T-helper 1 cell treated with Interleukin-12 subunit alpha and Interleukin-12 subunit beta and Interleukin-4 antibody, amounts not matched to agents 30 μg/mL and 1 μg/mL, for 36 hours (primary cell): Measurements from ENCODE around the gene NDRG4.
"Not testable (repeated sequence)": the region's sequence is repeated elsewhere in the genome, so short reads cannot be mapped to it uniquely, and the experiment has no call there.

ENCODE experiments used
- H3K27ac Mint-ChIP-seq: one replicate; pipeline ENCODE4 v1.8.0; 2021; ENCODE audit warnings: mild to moderate bottlenecking, mixed read lengths
- H3K27me3 Mint-ChIP-seq: one replicate; pipeline ENCODE4 v1.8.0; 2021; ENCODE audit warnings: low read depth, mixed read lengths
- H3K36me3 Mint-ChIP-seq: one replicate; pipeline ENCODE4 v1.8.0; 2021; ENCODE audit warnings: low read depth, mixed read lengths
- H3K4me1 Mint-ChIP-seq: one replicate; pipeline ENCODE4 v1.8.0; 2021; ENCODE audit warnings: low read depth, mixed read lengths
- H3K4me3 Mint-ChIP-seq: one replicate; pipeline ENCODE4 v1.8.0; 2021; ENCODE audit warnings: mild to moderate bottlenecking, moderate library complexity, mixed read lengths
- H3K9me3 Mint-ChIP-seq: one replicate; pipeline ENCODE4 v1.8.0; 2021; ENCODE audit warnings: mixed read lengths

The NDRG4 gene

DNA sequence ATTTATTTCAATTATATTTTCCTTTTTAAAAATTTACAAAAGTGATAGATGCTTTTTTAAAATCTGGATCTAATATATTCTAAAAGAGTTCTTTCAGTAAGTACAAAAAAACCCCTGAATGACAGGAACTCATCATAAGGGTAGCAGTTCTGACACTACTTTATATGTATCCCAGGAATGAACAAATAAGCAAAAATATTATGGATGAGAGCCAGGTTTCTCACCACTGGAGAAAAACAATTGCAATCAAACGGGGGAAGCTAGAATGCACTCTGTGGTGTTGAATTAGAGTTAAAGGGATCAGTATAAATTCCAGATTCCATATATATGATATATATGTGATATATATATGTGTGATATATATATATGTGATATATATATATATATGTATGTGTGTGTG, 23.2 kb upstream of the NDRG4 start:
- H3K9me3 Mint-ChIP-seq: no peaks in the 10 kb centered on the region
- H3K27me3 Mint-ChIP-seq: peaks cover 11% of the 10 kb centered on the region
- H3K4me1 Mint-ChIP-seq: no peaks in the 10 kb centered on the region
- H3K27ac Mint-ChIP-seq: no peak overlapping the region
- H3K4me3 Mint-ChIP-seq: no peak overlapping the region
- no peaks in the 10 kb centered on the region for H3K36me3 Mint-ChIP-seq

- Mint-ChIP-seq H3K27ac (no peak overlapping the region), H3K36me3 (no peaks in the 10 kb centered on the region), H3K9me3 (no peaks in the 10 kb centered on the region), H3K4me1 (no peaks in the 10 kb centered on the region), H3K4me3 (no peak overlapping the region), H3K27me3 (peaks cover 11% of the 10 kb centered on the region)
Measured at GRCh38 chr16:58478427-58478826, 21.5 kb upstream of the NDRG4 start.

GRCh38 chr16:58481226-58481869, 18.6 kb upstream of the NDRG4 start:
- H3K9me3 Mint-ChIP-seq: no peaks in the 10 kb centered on the region
- peaks cover 1% of the 10 kb centered on the region for H3K27me3 Mint-ChIP-seq

GRCh38 chr16:58481931-58482330, 18.0 kb upstream of the NDRG4 start:
- H3K9me3 Mint-ChIP-seq: no peaks in the 10 kb centered on the region
- H3K27me3 Mint-ChIP-seq: no peaks in the 10 kb centered on the region
- H3K36me3 Mint-ChIP-seq: no peaks in the 10 kb centered on the region
- no peak overlapping the region for H3K4me3 Mint-ChIP-seq
- no peaks in the 10 kb centered on the region for H3K4me1 Mint-ChIP-seq
- no peak overlapping the region for H3K27ac Mint-ChIP-seq

More at GRCh38 chr16:58481226-58481869, 18.6 kb upstream of the NDRG4 start:
- Mint-ChIP-seq H3K27ac (no peak overlapping the region), H3K36me3 (no peaks in the 10 kb centered on the region), H3K4me3 (no peak overlapping the region), H3K4me1 (no peaks in the 10 kb centered on the region)

DNA sequence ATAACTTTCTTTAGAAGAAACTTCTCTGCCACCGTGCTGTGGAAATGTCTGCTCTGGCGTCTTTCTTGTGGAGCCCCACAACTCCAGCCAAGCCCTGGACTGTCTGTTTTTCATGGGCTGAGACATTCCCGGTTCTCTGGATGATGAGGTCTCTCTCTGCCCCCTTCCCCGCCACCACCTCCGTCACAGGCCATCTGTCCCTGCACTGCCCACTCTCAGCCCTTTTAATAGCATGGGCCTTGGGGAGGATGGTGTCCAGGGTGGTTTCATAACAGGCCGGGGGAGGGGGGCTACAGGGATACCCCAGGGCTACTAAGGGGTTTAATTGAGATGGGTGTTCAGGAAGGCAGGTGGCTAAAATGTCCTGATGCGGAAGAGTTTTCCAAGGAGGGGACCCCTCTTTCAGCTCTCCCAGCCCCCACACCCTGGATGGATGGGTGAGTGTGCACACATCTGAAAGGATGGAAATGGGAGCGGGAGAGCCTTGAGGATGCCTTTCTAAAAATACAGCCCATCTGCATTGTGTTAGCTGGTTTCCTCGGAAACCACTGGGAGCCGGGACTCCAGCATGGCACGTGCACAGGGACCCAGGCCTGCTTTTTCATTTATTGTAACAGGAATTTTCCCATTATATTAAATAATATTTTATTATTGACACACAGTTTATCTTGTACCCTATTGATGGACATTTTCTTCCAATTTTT, 14.6 kb upstream of the NDRG4 start:
- H3K27ac Mint-ChIP-seq: no peak overlapping the region
- H3K27me3 Mint-ChIP-seq: no peaks in the 10 kb centered on the region
- H3K9me3 Mint-ChIP-seq: no peaks in the 10 kb centered on the region
- H3K36me3 Mint-ChIP-seq: no peaks in the 10 kb centered on the region
- H3K4me3 Mint-ChIP-seq: no peak overlapping the region
- peaks cover 2% of the 10 kb centered on the region for H3K4me1 Mint-ChIP-seq

DNA sequence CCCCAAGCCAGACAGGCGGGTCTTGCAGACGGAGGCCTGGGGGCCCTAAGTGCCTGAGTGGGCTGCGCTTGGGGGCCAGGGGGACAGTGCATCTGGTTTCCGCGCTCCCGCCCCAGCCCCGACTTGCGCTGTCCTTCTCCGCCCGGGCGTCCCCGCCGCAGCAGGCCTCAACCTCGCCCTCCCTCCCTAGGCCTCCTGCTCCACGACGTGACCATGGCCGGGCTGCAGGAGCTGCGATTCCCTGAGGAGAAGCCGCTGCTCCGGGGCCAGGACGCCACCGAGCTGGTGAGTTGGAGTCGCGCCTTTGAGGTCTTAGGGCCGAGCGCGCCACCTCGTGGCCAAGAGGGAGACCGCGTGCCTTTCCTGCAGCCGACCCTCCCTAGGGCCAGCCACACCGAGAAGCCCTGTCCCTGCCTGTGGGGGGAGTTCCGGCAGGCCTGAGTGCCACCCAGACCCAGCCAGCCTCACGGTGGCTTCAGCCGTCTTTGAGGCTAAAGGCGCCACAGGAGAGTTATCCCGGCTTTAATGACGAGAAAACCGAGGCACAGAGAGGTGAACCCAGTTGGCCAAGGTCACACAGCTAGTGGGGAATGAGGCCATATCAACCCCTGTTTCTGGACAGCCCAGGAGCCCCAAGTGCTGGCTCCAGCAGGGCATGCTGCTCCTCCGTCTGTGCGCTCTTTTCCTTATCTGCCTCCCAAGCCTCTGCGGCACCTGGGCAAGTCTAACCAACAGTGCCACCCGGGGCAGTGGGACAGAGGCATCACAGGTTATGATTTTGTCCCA, 12.2 kb upstream of the NDRG4 start:
- no peak overlapping the region for H3K4me3 Mint-ChIP-seq
- H3K27me3 Mint-ChIP-seq: no peaks in the 10 kb centered on the region
- no peaks in the 10 kb centered on the region for H3K9me3 Mint-ChIP-seq
- H3K4me1 Mint-ChIP-seq: peaks cover 2% of the 10 kb centered on the region
- H3K36me3 Mint-ChIP-seq: no peaks in the 10 kb centered on the region
- H3K27ac Mint-ChIP-seq: no peak overlapping the region

DNA sequence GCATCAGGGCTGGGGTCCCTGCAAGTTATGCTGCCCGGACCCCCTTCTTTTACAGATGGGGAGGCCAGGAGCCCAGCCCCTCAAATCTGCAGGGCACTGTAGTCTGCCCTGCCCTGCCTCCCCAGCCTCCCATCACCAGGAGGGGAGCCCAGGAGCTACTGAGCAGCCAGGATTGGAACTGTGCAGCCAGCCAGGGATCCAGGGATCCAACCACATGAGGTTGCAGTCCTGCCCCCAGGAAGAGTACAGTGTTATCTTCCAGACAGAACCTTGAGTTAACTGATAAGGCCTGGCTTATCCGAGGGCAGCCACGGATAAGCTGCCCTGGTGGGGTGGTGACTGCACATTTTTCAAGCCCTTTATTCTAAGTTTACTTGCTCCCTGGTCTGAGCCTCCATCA, 11.4 kb upstream of the NDRG4 start:
- no peaks in the 10 kb centered on the region for H3K36me3 Mint-ChIP-seq
- no peaks in the 10 kb centered on the region for H3K27me3 Mint-ChIP-seq
- no peak overlapping the region for H3K4me3 Mint-ChIP-seq
- H3K27ac Mint-ChIP-seq: no peak overlapping the region
- H3K9me3 Mint-ChIP-seq: no peaks in the 10 kb centered on the region
- peaks cover 2% of the 10 kb centered on the region for H3K4me1 Mint-ChIP-seq

DNA sequence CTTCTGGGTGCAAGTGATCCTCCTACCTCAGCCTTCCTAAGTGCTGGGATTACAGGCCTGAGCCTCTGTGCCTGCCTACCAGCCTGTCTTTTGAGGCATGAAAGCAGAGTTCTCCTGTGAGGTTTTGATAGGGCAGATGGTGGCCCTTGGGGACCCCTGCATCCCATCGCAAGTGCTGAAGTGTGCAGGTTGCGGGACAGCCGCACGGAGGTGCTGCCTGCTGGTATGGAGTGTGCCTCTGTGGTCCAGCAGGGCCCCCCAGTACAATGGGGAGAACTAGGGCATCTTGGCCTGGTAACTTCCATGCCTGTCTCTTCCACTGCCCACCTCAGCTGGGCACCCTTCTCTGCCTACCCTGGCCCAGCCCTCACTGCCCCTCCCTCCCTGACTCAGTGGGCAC, 9.9 kb upstream of the NDRG4 start:
- Mint-ChIP-seq H3K27ac (no peak overlapping the region), H3K27me3 (no peaks in the 10 kb centered on the region), H3K36me3 (no peaks in the 10 kb centered on the region), H3K4me3 (no peak overlapping the region), H3K4me1 (peaks cover 4% of the 10 kb centered on the region), H3K9me3 (no peaks in the 10 kb centered on the region)

- not testable (repeated sequence) for H3K4me1 Mint-ChIP-seq, H3K9me3 Mint-ChIP-seq, H3K27ac Mint-ChIP-seq, H3K27me3 Mint-ChIP-seq, H3K36me3 Mint-ChIP-seq, H3K4me3 Mint-ChIP-seq
Measured at GRCh38 chr16:58490539-58490938, 9.4 kb upstream of the NDRG4 start.

GRCh38 chr16:58492066-58492465, 7.9 kb upstream of the NDRG4 start:
- H3K27me3 Mint-ChIP-seq: no peaks in the 10 kb centered on the region
- H3K4me3 Mint-ChIP-seq: no peak overlapping the region
- H3K27ac Mint-ChIP-seq: no peak overlapping the region
- H3K36me3 Mint-ChIP-seq: no peaks in the 10 kb centered on the region
- peaks cover 9% of the 10 kb centered on the region for H3K4me1 Mint-ChIP-seq
- H3K9me3 Mint-ChIP-seq: no peaks in the 10 kb centered on the region

- H3K27ac Mint-ChIP-seq: no peak overlapping the region
- no peak overlapping the region for H3K4me3 Mint-ChIP-seq
- H3K9me3 Mint-ChIP-seq: no peaks in the 10 kb centered on the region
- no peaks in the 10 kb centered on the region for H3K27me3 Mint-ChIP-seq
- no peaks in the 10 kb centered on the region for H3K36me3 Mint-ChIP-seq
- H3K4me1 Mint-ChIP-seq: peaks cover 9% of the 10 kb centered on the region
Measured at GRCh38 chr16:58492735-58493134, 7.2 kb upstream of the NDRG4 start.

DNA sequence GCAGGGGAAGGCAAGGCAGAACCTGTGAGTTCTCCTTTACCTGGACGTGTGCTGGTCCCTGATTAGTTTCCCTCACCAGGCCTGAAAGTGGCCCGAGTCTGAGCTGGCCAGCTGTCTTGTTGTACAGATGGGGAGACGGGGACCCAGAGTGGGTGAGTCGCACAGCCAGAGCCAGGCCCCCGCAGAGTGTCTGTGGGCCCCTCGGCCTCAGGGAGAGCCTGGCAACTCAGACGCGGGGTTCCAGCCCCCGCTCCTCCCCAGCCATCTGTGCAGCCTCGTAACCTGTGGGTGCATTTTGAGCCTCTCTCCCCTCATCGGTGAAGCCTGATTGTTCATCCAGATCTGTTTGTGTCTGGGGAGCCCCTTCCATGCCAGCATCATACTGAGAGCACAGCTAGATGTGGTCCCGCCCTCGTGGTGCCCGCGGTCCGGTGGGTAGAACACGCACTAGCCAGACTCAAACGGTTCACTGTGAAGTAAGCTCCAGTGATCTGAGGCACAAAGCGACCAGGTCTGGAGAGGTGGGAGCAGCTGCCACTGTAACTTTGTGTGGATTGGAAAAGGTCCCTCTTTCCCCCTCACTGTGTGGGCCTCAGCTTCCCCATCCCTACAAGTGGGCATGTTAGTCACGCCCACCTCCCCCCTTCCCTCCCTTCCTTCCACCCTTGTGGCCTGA, 6.0 kb upstream of the NDRG4 start:
- Mint-ChIP-seq H3K27me3 (no peaks in the 10 kb centered on the region), H3K27ac (no peak overlapping the region), H3K36me3 (no peaks in the 10 kb centered on the region), H3K4me1 (peaks cover 8% of the 10 kb centered on the region), H3K9me3 (no peaks in the 10 kb centered on the region), H3K4me3 (no peak overlapping the region)

DNA sequence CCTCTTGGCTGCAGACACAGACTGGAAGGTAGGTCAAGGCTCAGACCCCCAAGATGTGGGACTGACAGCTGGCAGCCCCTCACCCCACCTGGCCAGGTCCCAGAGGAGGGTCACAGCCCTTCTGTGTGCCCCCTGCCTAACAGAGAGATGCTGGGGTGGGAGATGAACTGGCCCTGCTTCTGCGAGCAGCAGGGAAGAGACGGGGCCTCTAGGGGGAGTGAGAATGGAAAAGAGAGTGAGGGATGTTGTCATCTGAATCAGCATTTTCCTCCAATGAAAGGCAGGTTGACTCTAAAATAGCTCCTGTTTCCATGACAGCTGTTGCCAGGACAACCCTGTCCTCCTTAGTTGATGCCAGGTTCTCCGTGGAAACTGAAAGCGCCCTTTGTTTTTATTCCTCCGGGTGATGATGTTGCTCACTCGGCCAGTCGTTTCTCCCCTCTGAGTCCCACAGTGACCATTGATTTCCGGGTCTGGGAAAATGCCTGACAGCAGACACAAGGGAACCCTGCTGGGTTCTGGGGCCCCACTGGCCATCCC, 4.9 kb upstream of the NDRG4 start:
- Mint-ChIP-seq H3K9me3 (no peaks in the 10 kb centered on the region), H3K4me3 (no peak overlapping the region), H3K4me1 (peaks cover 8% of the 10 kb centered on the region), H3K27me3 (no peaks in the 10 kb centered on the region), H3K27ac (peak overlapping the region; percentile 41), H3K36me3 (no peaks in the 10 kb centered on the region)

DNA sequence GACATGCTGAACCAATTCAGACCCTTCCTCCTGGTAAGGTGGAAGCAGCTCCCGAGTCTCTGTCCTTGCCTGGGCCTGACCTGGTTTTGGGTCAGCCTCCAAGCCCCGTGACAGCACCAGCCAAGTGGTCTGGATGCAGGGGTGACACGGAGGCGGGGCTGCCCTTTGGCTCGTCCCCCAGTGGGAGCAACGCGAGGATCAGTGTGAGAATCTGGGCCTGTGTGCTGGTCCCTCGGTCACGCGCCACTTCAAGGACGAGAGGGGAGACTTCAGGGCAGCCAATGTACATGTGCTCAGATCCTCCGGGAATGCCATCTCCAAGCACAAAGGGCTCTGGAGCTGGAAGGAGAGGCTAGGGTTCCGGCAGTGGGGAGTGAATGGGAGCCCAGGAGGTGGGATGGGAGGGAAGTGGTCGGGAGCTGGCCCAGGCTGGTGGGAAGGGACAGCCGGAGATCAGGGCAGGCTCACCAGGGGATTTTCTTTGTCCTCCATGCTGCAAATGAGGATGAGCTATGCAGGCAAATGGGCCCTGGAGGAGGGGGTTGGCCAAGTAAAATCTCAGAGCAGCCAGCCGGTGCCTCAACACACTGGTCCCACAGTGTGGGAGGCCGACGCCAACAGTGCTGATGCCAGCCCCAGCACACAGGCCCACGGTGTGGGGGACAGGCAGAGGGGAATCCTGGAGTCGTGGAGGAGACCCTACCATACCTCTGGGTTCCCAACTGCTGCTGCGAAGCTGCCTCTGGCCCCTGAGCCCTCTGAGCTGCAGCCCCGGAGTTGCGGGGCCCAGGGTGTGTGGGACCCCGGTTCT, 4.2 kb upstream of the NDRG4 start:
- Mint-ChIP-seq H3K4me3 (no peak overlapping the region), H3K36me3 (no peaks in the 10 kb centered on the region), H3K4me1 (peaks cover 8% of the 10 kb centered on the region), H3K9me3 (no peaks in the 10 kb centered on the region), H3K27ac (peak overlapping the region; percentile 41), H3K27me3 (no peaks in the 10 kb centered on the region)
